Measurements from ENCODE around the gene PPP1R3G.

DNA sequence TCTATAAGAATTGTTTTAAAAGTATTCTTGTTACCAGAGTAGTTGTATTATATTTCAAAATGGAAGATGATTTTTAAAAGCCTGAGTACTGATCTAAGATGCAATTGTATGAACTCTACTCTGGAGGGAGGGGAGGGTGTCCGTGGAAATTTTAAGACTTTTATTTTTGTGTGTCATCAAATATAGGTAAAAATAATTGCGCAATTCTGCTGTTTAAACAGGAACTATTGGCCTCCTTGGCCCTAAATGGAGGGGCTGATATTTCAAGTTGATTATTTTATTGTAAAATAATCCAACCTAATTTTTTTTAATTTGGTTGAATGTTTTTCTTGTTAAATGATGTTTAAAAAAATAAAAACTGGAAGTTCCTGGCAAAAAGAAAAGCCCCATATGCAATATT lies 43.2 kb upstream of the PPP1R3G start:
- TF ChIP-seq POLR2A (IDR thresholded peaks at IDR 0.05), result no peak
- TF ChIP-seq, protein P1, sequence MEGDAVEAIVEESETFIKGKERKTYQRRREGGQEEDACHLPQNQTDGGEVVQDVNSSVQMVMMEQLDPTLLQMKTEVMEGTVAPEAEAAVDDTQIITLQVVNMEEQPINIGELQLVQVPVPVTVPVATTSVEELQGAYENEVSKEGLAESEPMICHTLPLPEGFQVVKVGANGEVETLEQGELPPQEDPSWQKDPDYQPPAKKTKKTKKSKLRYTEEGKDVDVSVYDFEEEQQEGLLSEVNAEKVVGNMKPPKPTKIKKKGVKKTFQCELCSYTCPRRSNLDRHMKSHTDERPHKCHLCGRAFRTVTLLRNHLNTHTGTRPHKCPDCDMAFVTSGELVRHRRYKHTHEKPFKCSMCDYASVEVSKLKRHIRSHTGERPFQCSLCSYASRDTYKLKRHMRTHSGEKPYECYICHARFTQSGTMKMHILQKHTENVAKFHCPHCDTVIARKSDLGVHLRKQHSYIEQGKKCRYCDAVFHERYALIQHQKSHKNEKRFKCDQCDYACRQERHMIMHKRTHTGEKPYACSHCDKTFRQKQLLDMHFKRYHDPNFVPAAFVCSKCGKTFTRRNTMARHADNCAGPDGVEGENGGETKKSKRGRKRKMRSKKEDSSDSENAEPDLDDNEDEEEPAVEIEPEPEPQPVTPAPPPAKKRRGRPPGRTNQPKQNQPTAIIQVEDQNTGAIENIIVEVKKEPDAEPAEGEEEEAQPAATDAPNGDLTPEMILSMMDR (IDR thresholded peaks at IDR 0.05), result no peak
